HG03097 (cell line): ENCODE data around the gene KCNQ4.

Experiments used
- ATAC-seq: cut with Tn5 transposase; IDR thresholded peaks from one replicate; pipeline ENCODE4 v1.9.1; 2021; ENCODE audit not compliant: unreplicated experiment, low FRiP score

The KCNQ4 gene

DNA sequence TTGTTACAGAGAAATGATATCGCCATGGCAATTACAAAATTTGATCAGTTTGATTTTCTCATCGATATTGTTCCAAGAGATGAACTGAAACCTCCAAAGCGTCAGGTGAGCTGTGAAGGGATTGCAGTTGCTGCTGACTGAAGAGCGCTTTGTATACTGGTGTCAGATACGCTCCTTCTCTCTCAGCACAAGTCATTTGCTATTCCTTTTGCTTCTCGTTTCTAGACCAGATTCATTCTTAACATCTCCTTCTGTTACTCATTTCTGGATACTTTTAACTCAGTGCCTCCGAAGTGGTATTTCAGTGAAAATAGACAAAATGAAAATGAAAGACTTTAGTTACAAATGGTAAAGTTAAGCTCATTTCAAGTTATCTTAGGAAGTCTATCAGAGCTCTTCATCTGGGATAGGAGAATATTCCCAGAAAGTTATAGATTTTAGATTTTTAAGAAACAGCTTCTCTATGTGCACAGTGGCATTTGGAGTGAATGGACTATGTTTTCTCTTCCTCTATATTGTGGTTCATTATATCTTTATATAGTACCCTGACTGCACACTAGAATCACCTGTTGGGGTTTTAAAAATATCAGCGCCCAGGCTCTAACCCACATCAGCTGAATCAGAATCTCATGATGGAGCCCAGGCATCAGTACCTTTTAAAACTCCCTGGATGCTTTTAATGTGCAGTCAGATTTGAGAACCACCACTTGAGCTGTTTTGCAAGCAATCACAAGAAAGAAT is 30.3 kb upstream of the KCNQ4 start:
- ATAC-seq: no peak

DNA sequence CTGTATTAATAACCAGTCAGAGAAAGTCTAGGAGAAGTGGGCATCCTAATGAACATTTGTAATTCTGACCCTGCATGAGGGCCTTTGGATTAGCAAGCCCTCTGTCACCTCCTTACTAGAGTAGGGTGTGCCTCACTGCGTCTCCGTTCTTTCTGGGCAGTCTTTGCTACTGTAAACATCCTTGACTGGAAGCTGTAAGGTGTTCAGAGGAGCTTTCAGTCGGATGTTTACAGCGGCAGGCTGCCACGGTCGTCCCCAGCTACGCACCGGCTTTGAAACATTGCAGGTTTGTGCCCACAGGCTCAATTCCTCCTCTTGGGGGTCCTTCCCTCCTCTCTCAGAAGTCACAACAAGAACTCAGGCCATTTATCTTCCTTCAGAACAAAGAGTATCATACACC is 29.4 kb upstream of the KCNQ4 start:
- ATAC-seq: no peak

DNA sequence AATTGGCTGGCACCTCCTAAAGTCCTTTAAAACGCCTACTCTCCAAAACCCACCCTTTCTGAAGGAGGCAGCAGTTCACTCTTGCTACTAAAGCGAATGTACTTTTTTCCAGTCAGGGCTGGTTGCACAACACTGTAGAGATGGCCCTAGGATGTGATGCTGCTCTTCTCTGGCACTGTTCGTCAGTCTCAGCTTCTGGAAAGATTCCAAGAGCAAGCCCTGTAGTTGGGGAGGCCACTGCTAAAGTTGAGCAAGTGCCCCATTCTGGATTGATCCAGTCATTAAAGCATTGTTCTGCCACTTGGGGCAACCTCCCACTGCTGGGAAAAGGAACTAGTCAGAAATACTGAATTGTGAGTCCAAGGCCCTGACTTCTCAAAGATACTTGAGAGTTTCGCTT is 28.5 kb upstream of the KCNQ4 start:
- ATAC-seq: no peak

DNA sequence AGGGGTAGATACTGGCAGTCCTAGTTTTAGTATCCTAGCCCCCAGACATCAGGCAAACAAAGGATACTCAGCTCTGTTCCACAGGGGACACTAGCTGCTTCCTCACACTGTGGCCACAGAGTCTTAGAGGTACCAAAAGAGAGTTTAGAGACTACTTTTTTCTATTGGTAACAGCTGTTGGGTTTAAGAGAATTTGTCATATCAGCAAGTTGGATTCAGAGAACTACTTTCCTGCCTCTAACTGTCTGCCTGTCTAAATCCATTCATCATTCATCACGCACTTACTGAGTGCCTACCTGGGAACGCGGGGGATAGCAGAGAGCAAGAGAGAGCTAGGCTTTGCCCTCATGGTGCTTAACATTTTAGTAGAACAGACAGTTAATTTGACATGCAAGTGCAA is 27.1 kb upstream of the KCNQ4 start:
- no peak for ATAC-seq

DNA sequence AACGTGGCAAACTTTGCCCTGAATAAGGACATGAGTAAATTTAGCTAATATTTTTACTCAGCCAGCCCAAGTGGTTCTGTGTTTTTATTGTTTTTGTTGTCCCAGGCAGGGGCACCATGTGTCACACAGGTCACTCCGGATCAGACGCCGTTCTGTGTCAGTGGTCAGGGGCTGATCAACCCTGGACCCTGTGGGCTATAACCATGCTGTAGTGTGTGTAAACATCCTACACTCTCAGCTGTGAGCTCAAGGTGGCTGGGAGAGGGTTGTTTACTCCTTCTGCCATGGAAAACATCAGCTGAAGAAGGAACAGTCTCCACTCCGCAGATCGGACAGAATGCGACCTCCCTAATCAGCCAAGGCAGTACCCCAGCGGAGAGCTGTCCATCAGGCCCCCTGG is 26.5 kb upstream of the KCNQ4 start:
- ATAC-seq: no peak

DNA sequence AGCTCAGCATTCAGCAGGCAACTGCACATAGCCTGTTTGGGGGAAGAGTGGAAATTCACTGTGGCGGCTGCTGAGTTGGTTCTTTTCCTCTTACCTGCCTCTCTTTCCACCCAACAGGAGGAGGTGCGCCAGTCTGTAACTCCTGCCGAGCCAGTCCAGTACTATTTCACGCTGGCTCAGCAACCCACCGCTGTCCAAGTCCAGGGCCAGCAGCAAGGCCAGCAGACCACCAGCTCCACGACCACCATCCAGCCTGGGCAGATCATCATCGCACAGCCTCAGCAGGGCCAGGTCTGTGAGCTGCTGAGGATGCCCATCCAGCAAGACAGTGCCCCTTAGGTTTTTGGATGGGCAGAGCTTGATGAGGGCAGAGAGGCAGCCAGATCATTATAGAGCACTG is 25.6 kb upstream of the KCNQ4 start:
- ATAC-seq: no peak

DNA sequence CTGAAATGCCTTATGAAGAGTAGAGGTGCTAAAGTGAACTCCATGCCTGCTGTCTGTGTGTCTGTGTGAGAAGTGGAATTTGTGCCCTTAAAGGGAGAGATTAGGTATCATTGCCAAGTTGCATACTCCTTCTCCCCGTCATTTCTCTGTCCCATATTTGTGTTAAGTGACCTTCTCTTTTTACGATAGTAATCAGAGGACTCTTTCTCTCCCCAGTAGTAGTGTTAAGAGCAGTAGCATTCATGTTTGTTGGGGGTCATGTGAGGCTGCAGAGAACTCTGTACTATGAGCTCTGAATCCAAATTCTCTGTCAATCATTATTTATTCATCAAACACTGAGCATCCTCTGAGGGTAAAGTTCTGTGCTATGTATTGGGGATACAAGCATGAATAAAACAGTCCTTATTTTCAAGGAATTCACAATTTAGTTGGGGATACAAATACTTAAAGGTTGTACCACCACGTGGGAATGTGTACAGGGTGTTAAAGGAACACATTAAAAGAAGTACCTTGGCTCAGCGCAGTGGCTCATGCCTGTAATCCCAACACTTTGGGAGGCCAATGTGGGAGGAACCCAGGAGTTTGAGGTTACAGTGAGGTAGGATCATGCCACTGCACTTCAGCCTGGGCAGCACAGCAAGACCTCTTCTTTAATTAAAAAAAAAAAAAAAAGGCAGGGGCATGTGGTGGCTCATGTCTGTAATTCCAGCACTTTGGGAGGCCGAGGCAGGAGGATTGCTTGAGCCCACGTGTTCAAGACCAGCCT is 24.8 kb upstream of the KCNQ4 start:
- no peak for ATAC-seq

DNA sequence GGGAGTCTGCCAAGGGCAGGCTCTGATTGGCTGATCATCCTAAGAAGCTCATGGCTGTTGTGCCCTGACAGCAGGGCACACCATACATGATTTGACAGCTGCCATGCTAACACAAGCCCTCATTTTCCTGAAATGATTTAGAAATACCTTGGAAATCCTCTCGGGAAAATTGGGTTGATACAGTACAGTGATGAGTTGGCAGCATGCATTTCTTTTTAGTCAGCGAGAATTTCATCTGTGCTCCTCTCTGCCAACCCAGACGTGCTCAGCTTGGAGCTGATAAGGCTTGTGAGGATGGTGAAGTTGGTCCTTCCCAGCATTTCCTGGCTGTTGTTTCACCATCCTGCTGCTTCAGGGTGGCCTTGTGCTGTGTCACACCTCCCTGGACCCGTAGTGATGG is 22.6 kb upstream of the KCNQ4 start:
- ATAC-seq: no peak

DNA sequence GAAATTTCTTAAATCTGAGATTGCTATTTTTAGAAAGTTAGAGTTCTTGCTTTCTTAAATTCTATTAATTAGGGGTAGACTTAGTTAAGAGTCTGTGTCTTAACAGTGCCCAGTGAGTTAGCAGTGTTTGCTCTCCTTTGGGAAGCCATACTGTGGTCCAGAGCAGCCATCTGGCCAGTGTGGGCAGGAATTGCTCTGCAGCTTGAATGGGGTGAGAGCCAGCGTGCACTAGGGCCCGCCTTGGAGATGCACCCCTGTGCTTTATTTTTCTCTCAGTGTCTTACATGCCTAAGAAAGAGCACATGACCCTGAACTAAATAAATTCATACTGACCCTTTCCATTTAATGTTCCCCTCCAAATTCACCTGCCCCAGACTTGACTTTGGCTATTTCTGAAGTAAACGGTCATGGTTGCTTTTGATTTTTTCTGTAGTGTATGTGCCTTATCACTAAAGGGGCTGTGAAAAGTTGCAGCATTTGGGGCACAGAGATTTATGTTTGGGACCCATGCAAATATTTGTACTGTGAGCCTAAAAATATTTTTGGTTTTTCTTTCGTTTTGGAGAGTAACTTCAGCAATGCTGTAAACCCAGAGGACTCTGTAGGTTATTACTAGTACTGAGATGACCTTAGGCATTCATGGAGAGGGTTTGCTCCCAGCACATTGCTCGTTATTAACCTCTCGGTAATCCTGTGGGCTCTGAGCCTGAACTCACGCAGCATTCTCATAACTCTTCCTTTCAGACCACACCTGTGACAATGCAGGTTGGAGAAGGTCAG is 21.3 kb upstream of the KCNQ4 start:
- no peak for ATAC-seq

DNA sequence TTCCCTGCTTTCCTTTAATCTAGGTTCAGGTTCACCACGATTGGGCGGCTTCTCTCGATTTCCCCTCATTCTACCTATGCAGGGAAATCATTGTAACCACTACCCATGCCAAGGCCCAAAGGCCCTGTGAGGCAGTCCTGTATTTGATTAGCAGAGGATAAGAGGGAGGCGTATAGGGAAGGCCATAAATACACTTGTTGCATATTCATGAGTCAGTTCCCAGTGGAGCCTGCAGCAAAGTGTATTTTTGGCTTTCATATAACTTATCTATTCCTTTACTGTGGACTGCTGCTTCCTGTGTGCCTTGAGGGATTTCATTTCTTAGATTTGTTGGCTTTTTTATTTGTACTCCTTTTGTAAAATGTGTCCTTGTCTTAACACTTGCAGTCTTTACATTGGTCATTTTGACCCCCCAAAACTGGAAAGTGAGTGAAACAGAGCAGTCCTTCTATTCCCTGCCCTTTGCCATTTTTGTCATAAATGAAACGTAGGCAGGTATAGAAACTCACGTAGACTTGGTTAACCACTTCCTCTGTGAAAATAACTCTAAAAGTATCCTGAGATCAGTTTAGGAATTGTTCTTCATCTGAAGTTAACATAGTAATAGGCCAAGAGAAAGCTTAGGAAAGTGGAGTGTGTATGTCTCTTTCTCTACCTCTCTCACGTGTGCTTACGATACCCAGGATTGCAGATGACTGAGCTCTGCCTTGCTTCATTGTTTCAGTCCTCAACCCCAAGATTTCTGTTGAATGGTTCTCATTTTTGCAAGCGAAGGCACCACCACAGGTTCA is 19.6 kb upstream of the KCNQ4 start:
- ATAC-seq: peak; percentile 47

DNA sequence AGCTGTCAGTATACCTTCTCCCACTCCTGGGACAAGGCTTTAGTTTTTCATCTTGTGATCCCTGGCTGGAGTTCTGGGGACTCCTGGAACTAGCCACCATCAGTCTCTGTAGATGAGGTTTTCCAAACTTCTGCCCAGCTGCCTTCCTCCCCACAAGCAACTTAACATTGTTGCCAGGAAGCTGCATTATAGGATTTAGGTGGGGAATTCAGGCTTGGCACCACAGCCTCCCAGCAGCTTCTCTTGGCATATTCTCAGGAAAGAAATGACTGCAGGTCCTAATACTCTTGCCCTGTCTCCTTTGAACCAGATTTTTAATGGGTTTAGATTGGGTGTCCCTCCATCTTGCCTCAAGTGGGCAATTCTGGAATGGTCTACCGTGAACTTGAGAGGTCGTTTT is 18.6 kb upstream of the KCNQ4 start:
- ATAC-seq: no peak

DNA sequence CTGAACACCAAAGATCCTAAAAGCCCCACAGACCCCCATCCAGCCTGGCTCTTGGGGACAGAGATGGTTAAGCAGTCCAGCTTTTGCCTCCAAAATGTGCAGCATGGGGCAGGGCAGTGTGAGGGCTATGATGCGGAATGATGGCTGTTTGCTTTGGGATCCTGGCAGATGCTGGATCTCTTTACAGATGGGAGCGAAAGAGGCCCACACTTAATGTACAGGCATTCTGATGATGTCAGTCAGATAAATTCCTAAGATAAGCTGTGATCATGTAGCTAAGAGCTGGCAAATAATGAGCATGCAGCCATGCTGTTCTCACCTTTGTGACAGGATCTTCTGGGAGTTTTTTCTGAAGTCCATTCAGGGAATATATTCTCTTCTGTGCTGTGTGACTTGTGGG is 17.6 kb upstream of the KCNQ4 start:
- ATAC-seq: no peak

DNA sequence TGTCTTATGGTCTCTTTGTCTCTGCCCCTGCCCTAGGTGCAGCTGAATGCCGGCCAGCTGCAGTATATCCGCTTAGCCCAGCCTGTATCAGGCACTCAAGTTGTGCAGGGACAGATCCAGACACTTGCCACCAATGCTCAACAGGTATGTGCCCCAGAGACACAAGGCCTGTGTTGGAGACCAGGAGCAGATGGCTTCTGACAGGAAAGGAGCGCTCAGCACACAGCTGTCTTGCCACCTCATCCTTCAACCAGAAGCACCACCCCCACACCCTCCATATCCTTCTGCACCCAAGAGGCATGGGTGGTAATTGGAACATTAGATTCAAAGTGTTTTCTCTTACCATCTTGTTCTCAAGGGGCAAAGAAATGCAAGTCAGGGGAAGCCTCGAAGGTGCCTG is 17.0 kb upstream of the KCNQ4 start:
- no peak for ATAC-seq

DNA sequence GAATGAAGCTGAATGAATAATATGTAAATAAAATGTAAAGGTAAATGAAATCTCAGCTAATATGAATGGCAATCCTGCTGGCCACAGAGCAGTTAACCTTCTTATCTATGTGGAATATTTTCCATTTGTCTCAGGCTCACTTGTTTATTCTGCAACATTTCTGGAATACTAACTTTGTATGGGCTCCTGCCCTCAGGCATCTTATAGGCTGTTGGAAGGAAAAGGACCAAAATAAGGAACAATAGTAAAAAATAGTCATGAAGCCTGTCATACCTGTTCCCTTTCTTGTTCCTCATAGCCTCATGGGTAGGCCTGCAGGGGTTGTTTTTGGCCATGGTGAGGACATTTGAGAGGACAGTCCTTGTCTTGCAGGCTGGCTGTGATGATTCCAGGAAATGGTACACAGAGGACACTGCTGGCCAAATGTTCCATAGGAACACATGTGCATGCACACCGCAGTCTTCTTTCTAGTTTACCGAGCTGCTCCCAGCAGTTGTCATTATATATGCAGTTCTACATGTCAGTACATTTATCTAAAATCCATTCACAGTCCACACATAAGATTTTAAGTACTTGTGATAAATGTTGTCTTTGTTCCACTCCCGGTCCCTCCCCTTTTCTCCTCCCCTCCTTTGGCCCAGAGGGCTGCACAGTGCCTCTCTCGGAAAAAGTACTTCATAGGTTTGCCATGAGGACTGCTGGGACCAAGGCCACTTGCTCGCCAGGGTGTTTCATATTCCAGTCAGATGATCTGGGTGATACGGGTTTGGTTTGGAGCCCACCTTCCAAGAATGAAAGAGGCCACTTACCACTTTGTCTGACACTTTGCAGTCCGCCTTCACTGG is 15.2 kb upstream of the KCNQ4 start:
- no peak for ATAC-seq

DNA sequence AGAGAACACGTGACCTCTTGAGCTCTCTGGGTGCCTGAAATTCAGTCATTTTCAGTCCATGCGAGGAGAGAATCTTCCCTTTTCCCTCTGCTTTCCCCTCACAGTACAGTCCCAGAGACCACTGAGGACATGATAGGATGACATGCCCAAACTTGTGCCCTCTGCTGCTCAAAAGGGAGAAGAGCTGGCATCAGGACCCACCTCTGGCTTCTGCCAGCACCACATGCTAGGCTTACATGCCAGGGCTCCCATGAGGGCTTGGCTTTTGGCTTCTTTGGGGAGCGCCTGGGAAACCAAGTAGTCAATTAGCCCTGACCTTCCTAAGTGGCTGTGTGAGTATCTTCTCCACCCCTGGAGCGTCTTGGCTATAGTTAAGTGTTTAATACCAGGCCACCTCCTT is 13.8 kb upstream of the KCNQ4 start:
- ATAC-seq: no peak

DNA sequence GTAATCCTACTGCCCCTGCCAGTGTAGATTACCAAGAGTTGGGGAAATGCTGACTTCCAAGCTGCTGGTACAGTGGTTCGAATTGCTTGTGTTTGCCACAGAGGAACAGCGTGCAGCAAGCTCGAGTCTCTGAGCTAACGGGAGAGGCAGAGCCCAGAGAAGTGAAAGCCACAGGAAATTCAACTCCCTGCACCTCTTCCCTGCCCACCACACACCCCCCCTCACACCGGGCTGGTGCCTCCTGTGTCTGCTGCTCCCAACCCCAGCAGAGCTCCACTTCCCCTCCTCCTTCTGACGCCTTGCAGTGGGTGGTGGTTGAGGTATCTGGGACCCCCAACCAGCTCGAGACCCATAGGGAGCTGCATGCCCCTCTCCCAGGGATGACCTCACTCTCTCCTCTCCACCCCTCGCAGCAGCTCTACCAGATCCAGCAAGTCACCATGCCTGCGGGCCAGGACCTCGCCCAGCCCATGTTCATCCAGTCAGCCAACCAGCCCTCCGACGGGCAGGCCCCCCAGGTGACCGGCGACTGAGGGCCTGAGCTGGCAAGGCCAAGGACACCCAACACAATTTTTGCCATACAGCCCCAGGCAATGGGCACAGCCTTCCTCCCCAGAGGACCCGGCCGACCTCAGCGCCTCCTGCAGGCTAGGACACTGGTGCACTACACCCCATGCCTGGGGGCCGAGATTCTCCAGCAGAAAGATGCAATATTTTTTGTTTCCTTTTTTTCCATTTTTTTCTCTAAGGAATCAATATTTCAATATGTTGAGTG is 13.1 kb upstream of the KCNQ4 start:
- no peak for ATAC-seq

DNA sequence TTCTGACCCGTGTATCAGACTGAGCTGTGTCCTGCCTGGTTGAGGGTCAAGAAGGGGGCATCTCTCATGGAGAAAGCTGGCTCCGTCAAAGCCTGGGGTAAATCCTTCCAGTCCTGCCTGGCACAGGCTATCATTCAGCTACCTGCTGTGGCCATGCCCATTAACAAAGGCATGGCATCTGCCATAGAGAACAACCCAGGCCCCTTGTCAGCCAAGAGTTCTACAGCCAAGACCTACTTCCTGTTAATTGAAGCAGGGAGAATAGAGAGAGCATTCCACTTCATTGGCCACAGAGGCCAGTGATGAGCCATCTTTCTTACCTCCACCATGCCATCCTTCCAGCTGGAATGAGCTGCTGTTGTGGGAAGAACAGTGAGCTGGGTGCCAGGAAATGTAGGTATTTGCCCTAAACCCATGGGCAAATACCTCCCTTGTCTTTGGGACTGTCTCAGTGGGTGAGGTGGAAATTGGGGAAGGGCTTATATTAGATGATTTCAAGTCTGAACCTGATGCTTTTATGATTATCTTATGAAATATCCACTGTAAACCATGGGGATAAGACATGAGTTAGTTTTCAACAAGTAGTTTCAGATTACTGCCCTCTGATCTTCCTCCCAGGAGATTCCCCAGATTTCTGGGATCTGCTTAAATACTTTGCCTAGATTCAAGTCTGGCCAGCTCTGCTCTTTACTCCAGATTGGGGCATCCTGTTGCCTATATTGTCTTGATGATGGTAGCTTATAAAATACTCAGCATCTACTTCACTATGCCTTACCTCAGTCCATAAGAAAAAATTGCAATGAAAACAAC is 11.2 kb upstream of the KCNQ4 start:
- no peak for ATAC-seq

DNA sequence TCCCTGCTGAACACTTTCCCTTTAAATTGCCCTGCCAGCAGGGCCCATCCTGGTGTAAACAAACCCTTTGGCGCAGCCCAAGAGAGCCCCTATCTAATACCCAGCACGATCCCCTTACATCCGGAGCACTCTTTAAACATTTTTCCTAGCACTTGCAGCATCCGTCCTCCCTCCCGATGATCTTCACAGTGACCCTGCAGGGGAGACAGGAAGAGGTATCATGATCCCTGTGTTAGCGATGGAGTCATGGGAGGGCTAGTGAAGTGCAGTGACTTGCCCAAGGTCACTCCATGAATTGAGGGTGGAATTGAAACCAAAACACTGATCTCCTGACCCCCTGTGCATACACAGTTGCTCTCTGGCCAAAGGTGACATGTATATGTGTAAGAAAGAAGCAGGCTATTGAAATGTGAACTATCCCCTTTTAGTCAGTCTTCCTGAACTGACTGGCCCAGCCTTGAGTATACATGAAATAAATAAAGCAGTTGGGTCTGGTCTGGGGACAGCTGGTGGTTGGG is 9.8 kb upstream of the KCNQ4 start:
- ATAC-seq: no peak
